OCI-LY1 (cell line): ENCODE measurements around the gene SNRPD3.

Experiments
- H2AFZ ChIP-seq: fragments of 200-600 bp; sonication (generic), shearing (Covaris generic); 2 replicates; pipeline ENCODE4 v1.6.0; 2014; ENCODE audit warnings: antibody characterized with exemption, mild to moderate bottlenecking, low read length
- H3F3A ChIP-seq: fragments of 200-600 bp; sonication (generic), shearing (Covaris generic); 2 replicates; pipeline ENCODE4 v1.6.0; 2014; ENCODE audit warnings: mild to moderate bottlenecking, antibody characterized with exemption, low read length, moderate library complexity; ENCODE audit not compliant: insufficient read depth
- H3K27ac ChIP-seq: fragments of 200-600 bp; sonication (generic); 2 replicates; pipeline ENCODE4 v1.5.1; 2014; ENCODE audit warnings: low read length, mixed run types, mild to moderate bottlenecking, low read depth; ENCODE audit not compliant: poor library complexity, severe bottlenecking
- H3K27me3 ChIP-seq: fragments of 200-600 bp; sonication (generic); 2 replicates; pipeline ENCODE4 v1.6.0; 2014; ENCODE audit warnings: antibody characterized with exemption, mild to moderate bottlenecking, low read length, moderate library complexity; ENCODE audit not compliant: insufficient read depth
- H3K36me3 ChIP-seq: fragments of 200-600 bp; sonication (generic); 2 replicates; pipeline ENCODE4 v1.6.1; 2014; ENCODE audit warnings: mild to moderate bottlenecking, antibody characterized with exemption, low read length, moderate library complexity, mixed read lengths; ENCODE audit not compliant: insufficient read depth
- H3K4me1 ChIP-seq: fragments of 200-600 bp; sonication (generic); 2 replicates; pipeline ENCODE4 v1.5.1; 2014; ENCODE audit warnings: mild to moderate bottlenecking, low read length, moderate library complexity; ENCODE audit not compliant: insufficient read depth, severe bottlenecking
- H3K4me2 ChIP-seq: fragments of 200-600 bp; sonication (generic), shearing (Covaris generic); 2 replicates; pipeline ENCODE4 v1.6.1; 2014; ENCODE audit warnings: low read length
- H3K4me3 ChIP-seq: fragments of 200-600 bp; sonication (generic); 2 replicates; pipeline ENCODE4 v1.5.1; 2014; ENCODE audit warnings: low read length, low read depth, mild to moderate bottlenecking, mixed read lengths; ENCODE audit not compliant: poor library complexity, severe bottlenecking
- H3K79me2 ChIP-seq: fragments of 200-600 bp; shearing (Covaris generic); 2 replicates; pipeline ENCODE4 v1.6.1; 2016; ENCODE audit warnings: mixed run types, low read length, mixed read lengths; ENCODE audit not compliant: insufficient read depth
- H3K9ac ChIP-seq: fragments of 200-600 bp; sonication (generic), shearing (Covaris generic); 2 replicates; pipeline ENCODE4 v1.6.1; 2014; ENCODE audit warnings: mild to moderate bottlenecking, low read length, mixed read lengths
- H3K9me2 ChIP-seq: fragments of 200-600 bp; sonication (generic), shearing (Covaris generic); 2 replicates; pipeline ENCODE4 v1.6.1; 2014; ENCODE audit warnings: low read depth, mild to moderate bottlenecking, low read length, mixed read lengths
- H3K9me3 ChIP-seq: fragments of 200-600 bp; shearing (Covaris generic); 2 replicates; pipeline ENCODE4 v1.6.1; 2014; ENCODE audit warnings: low read length, mixed read lengths
- H4K20me1 ChIP-seq: fragments of 200-600 bp; sonication (generic), shearing (Covaris generic); 2 replicates; pipeline ENCODE4 v1.6.0; 2016; ENCODE audit warnings: mild to moderate bottlenecking, low read length; ENCODE audit not compliant: insufficient read depth
- CTCF ChIP-seq: fragments of 200-600 bp; sonication (generic), shearing (Covaris generic); IDR thresholded peaks from 2 replicates; pipeline ENCODE4 v1.5.1; 2017; ENCODE audit warnings: mild to moderate bottlenecking, antibody characterized with exemption, low read length, moderate library complexity, mixed read lengths
- EZH2 ChIP-seq: fragments of 200-600 bp; sonication (generic), shearing (Covaris generic); IDR thresholded peaks from 2 replicates; pipeline ENCODE4 v1.8.0; 2017; ENCODE audit warnings: borderline replicate concordance, mixed run types, mild to moderate bottlenecking, antibody characterized with exemption, low read length, moderate library complexity, mixed read lengths

Gene SNRPD3

GRCh38 chr22:24543679-24544243, 12.0 kb upstream of the SNRPD3 start:
- H3K9me3 ChIP-seq, result no peaks in the 10 kb centered on the region
- H3K9me2 ChIP-seq, result no peaks in the 10 kb centered on the region
- H3K27ac ChIP-seq, result no peak overlapping the region
- no peak overlapping the region for H2AFZ ChIP-seq
- no peak overlapping the region for H3K9ac ChIP-seq
- H3K4me2 ChIP-seq, result no peak overlapping the region
- H3K79me2 ChIP-seq, result no peaks in the 10 kb centered on the region
- H3K4me3 ChIP-seq, result no peak overlapping the region
- H3K36me3 ChIP-seq, result peaks cover 82% of the 10 kb centered on the region
- H3K27me3 ChIP-seq, result no peaks in the 10 kb centered on the region
- H3K4me1 ChIP-seq, result no peaks in the 10 kb centered on the region
- H4K20me1 ChIP-seq, result no peaks in the 10 kb centered on the region
- TF ChIP-seq CTCF, result no peak
- no peak for TF ChIP-seq EZH2
- no peaks in the 10 kb centered on the region for H3F3A ChIP-seq

- peaks cover 32% of the 10 kb centered on the region for H3K4me1 ChIP-seq
- no peaks in the 10 kb centered on the region for H4K20me1 ChIP-seq
- H3K27me3 ChIP-seq, result no peaks in the 10 kb centered on the region
- no peaks in the 10 kb centered on the region for H3K9me2 ChIP-seq
- peaks cover 10% of the 10 kb centered on the region; the same call in 1 of the 2 replicates for H3K79me2 ChIP-seq
- H3F3A ChIP-seq, result no peaks in the 10 kb centered on the region
- peaks cover 76% of the 10 kb centered on the region for H3K36me3 ChIP-seq
- H3K4me2 ChIP-seq, result no peak overlapping the region
- H3K27ac ChIP-seq, result no peak overlapping the region
- TF ChIP-seq EZH2 (no peak), CTCF (no peak)
- H3K9ac ChIP-seq, result no peak overlapping the region
- no peak overlapping the region for H2AFZ ChIP-seq
- H3K9me3 ChIP-seq, result no peaks in the 10 kb centered on the region
- H3K4me3 ChIP-seq, result no peak overlapping the region
Observed at GRCh38 chr22:24548812-24549211, 7.0 kb upstream of the SNRPD3 start.

GRCh38 chr22:24550028-24550901, 5.5 kb upstream of the SNRPD3 start:
- Histone ChIP-seq H3K79me2 (peaks cover 18% of the 10 kb centered on the region; the same call in 1 of the 2 replicates), H3K9me3 (no peaks in the 10 kb centered on the region), H3K27me3 (no peaks in the 10 kb centered on the region), H3K9me2 (no peaks in the 10 kb centered on the region), H3K27ac (no peak overlapping the region), H3F3A (no peaks in the 10 kb centered on the region), H3K4me1 (peaks cover 36% of the 10 kb centered on the region), H3K4me3 (no peak overlapping the region), H2AFZ (no peak overlapping the region), H3K36me3 (peaks cover 62% of the 10 kb centered on the region), H3K4me2 (no peak overlapping the region), H4K20me1 (no peaks in the 10 kb centered on the region), H3K9ac (no peak overlapping the region; the same call in 1 of the 2 replicates)
- TF ChIP-seq EZH2 (no peak), CTCF (no peak)
